GM12878 (cell line): ENCODE results near the gene EVC. TPM values are rescaled to one million over a fixed set of nuclear protein-coding genes. Genes with fewer than 3 reads are reported as not detected.

ENCODE experiments used
- ATAC-seq: fragments of 200-7000 bp; cut with Tn5 transposase; 3 replicates; pipeline ENCODE4 v1.9.1; 2020; ENCODE audit warnings: mild to moderate bottlenecking, moderate library complexity
- BruUV-seq: library from RNA; stranded (reverse); fragments of 400-500 nt; replicated peaks from 2 replicates; lab custom pipeline; 2021; lab: Mats Ljungman, UMichigan
- CTCF ChIA-PET: fragments of 300-600 bp; sonication (Branson Sonifier 250); formaldehyde crosslinking; extraction: SDS; loops from one replicate; lab custom pipeline; 2021; ENCODE audit warnings: inconsistent platforms; lab: Yijun Ruan, JAX
- POLR2A ChIA-PET: fragments of 350-600 bp; formaldehyde crosslinking; extraction: SDS; loops from one replicate; lab custom pipeline; 2021; ENCODE audit warnings: inconsistent platforms; lab: Charles Lee
- RAD21 ChIA-PET: fragments of 300-600 bp; sonication (Branson Sonifier 250); formaldehyde crosslinking; loops from one replicate; lab custom pipeline; 2023; ENCODE audit warnings: antibody characterized with exemption; ENCODE audit not compliant: unreplicated experiment; lab: Charles Lee
- SMC1A ChIA-PET: fragments of 300-600 bp; sonication (Branson Sonifier 250); formaldehyde crosslinking; loops from one replicate; lab custom pipeline; 2023; ENCODE audit not compliant: unreplicated experiment, uncharacterized antibody; lab: Charles Lee
- DNase-seq: peaks from one replicate; pipeline ENCODE4 v3.0.0-alpha.2; 2011; ENCODE audit warnings: low read depth, low spot score
- FAIRE-seq: peaks from 3 replicates; lab custom pipeline; 2011; peaks lifted over from hg19 to GRCh38; lab: Jason Lieb, UNC
- H2AFZ ChIP-seq: 2 replicates; pipeline ENCODE4 v1.6.0; 2011; ENCODE audit warnings: low read depth, low read length, control low read depth; ENCODE audit not compliant: control insufficient read depth
- H3K27ac ChIP-seq: 2 replicates; pipeline ENCODE4 v1.5.1; 2011; ENCODE audit warnings: control low read depth; ENCODE audit not compliant: control insufficient read depth, insufficient read depth
- H3K27me3 ChIP-seq, 2 experiments: replicated peaks in 1 of 2; 2 replicates each; pipeline versions ENCODE4 v1.6.0 to v1.6.1; 2011; ENCODE audit warnings: low read length in 1 of 2; ENCODE audit not compliant: control insufficient read depth in 2 of 2, insufficient read depth in 2 of 2
- H3K36me3 ChIP-seq, 2 experiments: 2 replicates each; pipeline ENCODE4 v1.5.1; 2011; ENCODE audit warnings: low read length in 1 of 2; ENCODE audit not compliant: control insufficient read depth in 2 of 2, insufficient read depth in 2 of 2
- H3K4me1 ChIP-seq: 2 replicates; pipeline ENCODE4 v1.6.1; 2011; ENCODE audit warnings: mild to moderate bottlenecking, low read length, moderate library complexity, mixed read lengths; ENCODE audit not compliant: control insufficient read depth, insufficient read depth
- H3K4me2 ChIP-seq: 2 replicates; pipeline ENCODE4 v1.6.0; 2011; ENCODE audit warnings: control low read depth; ENCODE audit not compliant: control insufficient read depth, insufficient read depth
- H3K4me3 ChIP-seq: fragments of 200-600 bp; sonication (generic); 2 replicates; pipeline ENCODE4 v1.5.1; 2016
- H3K79me2 ChIP-seq: 2 replicates; pipeline ENCODE4 v1.6.0; 2011; ENCODE audit warnings: low read length; ENCODE audit not compliant: control insufficient read depth, insufficient read depth
- H3K9ac ChIP-seq: 2 replicates; pipeline ENCODE4 v1.8.0; 2011; ENCODE audit warnings: low read length, control low read depth, mixed read lengths; ENCODE audit not compliant: control insufficient read depth, insufficient read depth
- H3K9me3 ChIP-seq: replicated peaks from 3 replicates; pipeline ENCODE4 v1.5.1; 2011; ENCODE audit warnings: mild to moderate bottlenecking, low read length; ENCODE audit not compliant: control insufficient read depth, insufficient read depth
- H4K20me1 ChIP-seq: 2 replicates; pipeline ENCODE4 v1.6.0; 2011; ENCODE audit not compliant: control insufficient read depth, insufficient read depth
- BMI1 ChIP-seq: fragments of 450-650 bp; IDR thresholded peaks from 2 replicates; pipeline ENCODE4 v1.6.1; 2016; ENCODE audit warnings: mild to moderate bottlenecking, moderate library complexity, borderline replicate concordance
- FOS ChIP-seq: IDR thresholded peaks from 3 replicates; pipeline ENCODE4 v1.6.1; 2011; ENCODE audit warnings: borderline replicate concordance; ENCODE audit not compliant: insufficient read length; ENCODE audit errors: extremely low read depth
- KDM1A ChIP-seq: fragments of 200-600 bp; sonication (generic); IDR thresholded peaks from 2 replicates; pipeline ENCODE4 v1.6.1; 2016; ENCODE audit warnings: borderline replicate concordance
- MEF2B ChIP-seq: fragments of 450-650 bp; IDR thresholded peaks from 2 replicates; pipeline ENCODE4 v1.6.1; 2018; ENCODE audit warnings: mild to moderate bottlenecking, moderate library complexity; ENCODE audit not compliant: partially characterized antibody, poor library complexity, severe bottlenecking
- MYB ChIP-seq: fragments of 150-350 bp; IDR thresholded peaks from 2 replicates; pipeline ENCODE4 v1.6.1; 2014; ENCODE audit warnings: mild to moderate bottlenecking, low read depth, low read length, borderline replicate concordance
- PAX5 ChIP-seq: IDR thresholded peaks from 2 replicates; pipeline ENCODE4 v1.6.1; 2011; ENCODE audit warnings: low read depth, low read length, borderline replicate concordance
- RB1 ChIP-seq: fragments of 450-650 bp; formaldehyde crosslinking; IDR thresholded peaks from 2 replicates; pipeline ENCODE4 v1.6.1; 2017; ENCODE audit warnings: mild to moderate bottlenecking, borderline replicate concordance
- SMARCA5 ChIP-seq: fragments of 450-650 bp; IDR thresholded peaks from 2 replicates; pipeline ENCODE4 v1.6.1; 2017; ENCODE audit warnings: mild to moderate bottlenecking
- SUPT20H ChIP-seq: IDR thresholded peaks from 2 replicates; pipeline ENCODE4 v1.6.1; 2011; ENCODE audit warnings: low read depth, mild to moderate bottlenecking, low read length, moderate library complexity, borderline replicate concordance; ENCODE audit not compliant: control insufficient read depth
- YY1 ChIP-seq: IDR thresholded peaks from 2 replicates; pipeline ENCODE4 v1.6.1; 2011; ENCODE audit warnings: low read depth, mild to moderate bottlenecking, low read length
- ZNF217 ChIP-seq: fragments of 450-650 bp; IDR thresholded peaks from 2 replicates; pipeline ENCODE4 v1.6.1; 2017; ENCODE audit warnings: antibody characterized with exemption, mild to moderate bottlenecking
- WGBS: methylation state at CpG from one replicate; pipeline ENCODE4 v1.1.6; 2016; ENCODE audit warnings: low lambda C conversion rate; ENCODE audit not compliant: insufficient replicate concordance, insufficient coverage; ENCODE audit errors: missing lambda C conversion rate; 5-methylcytosine and 5-hydroxymethylcytosine counted together
- in situ Hi-C: fragments of 300-500 bp; cut with MboI; formaldehyde crosslinking; loops from 9 replicates; pipeline ENCODE4 v1.14.3; 2018; ENCODE audit warnings: mixed read lengths
- intact Hi-C: fragments of 100-400 bp; cut with micrococcal nuclease; formaldehyde crosslinking; loops from one replicate; pipeline ENCODE4 v1.14.2; 2022; ENCODE audit not compliant: unreplicated experiment
- polyA plus RNA-seq, 11 experiments: library from polyadenylated mRNA; depleted of rRNA in 4 of 11; unstranded in 6 of 11; stranded (reverse) in 5 of 11; fragments of >200 nt; fragmentation: Nextera tagmentation in 4 of 11; fragmentation: Illumina TruSeq in 1 of 11; extraction: Ambion mirVana in 4 of 11; extraction: Trizol in 1 of 11; gene quantifications; 1 replicate in 1 of 11; 2 replicates in 10 of 11; pipeline versions ENCODE4 v1.2.1 to v1.2.3, GENCODE V29; 2011 to 2016; ENCODE audit warnings: inconsistent platforms in 2 of 11, missing spikeins in 2 of 11, low read depth in 1 of 11
- total RNA-seq, 4 experiments: library from RNA; depleted of rRNA in 3 of 4; stranded (reverse); fragments of >200 nt in 3 of 4; fragmentation: Illumina TruSeq in 1 of 4; extraction: Trizol in 1 of 4; gene quantifications; 2 replicates each; pipeline versions ENCODE4 v1.2.1 to v1.2.3, GENCODE V29; 2013 to 2021
- TF ChIP-seq, protein P1 (sequence below): IDR thresholded peaks from 2 replicates; pipeline ENCODE4 v1.6.1; 2011; ENCODE audit warnings: mild to moderate bottlenecking, low read depth, low read length, moderate library complexity; ENCODE audit not compliant: insufficient replicate concordance
- TF ChIP-seq, protein P2 (sequence below): fragments of 450-650 bp; IDR thresholded peaks from 2 replicates; pipeline ENCODE4 v1.6.1; 2017; ENCODE audit warnings: low read depth, mild to moderate bottlenecking, moderate library complexity

The EVC gene
- total and polyA plus RNA-seq, 10 of the 15 experiments (the other 5 are each of a cell fraction or from before 2014, with no cell fraction given): 0.87 to 55.9 (median 15.6) TPM

DNA sequence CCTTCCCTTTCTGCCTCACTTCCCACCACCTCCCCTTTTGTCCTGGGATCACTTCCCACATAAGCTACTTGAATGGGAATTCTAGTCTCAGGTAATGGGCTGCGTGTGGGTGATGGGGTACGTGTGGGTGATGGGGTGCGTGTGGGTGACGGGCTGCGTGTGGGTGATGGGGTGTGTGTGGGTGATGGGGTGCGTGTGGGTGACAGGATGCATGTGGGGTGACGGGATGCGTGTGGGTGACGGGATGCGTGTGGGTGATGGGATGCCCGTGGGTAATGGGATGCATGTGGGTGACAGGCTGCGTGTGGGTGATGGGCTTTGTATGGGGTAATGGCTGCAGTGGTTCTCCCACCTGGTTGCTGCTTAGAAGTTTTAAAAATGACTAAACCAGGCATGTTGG, 46.2 kb upstream of the EVC start:
- ChIA-PET POLR2A (no interaction called here), SMC1A (interaction anchor here (1.3 kb wide), 1 partner anchor 26 kb away, joined by 3 read pairs; no protein-coding TSS in a partner anchor)
- 53% methylated on average over 12 of the region's 12 CpGs for WGBS

More for the DNA sequence above, 46.2 kb upstream of the EVC start:
- no TSS peak for BruUV-seq
- no peaks in the 10 kb centered on the region; the same call in 2 of the 3 replicates for H3K9me3 ChIP-seq
- no peaks in the 10 kb centered on the region for H3K27me3 ChIP-seq
- H3K27ac ChIP-seq: no peak overlapping the region
- H2AFZ ChIP-seq: no peak overlapping the region
- H3K4me1 ChIP-seq: no peaks in the 10 kb centered on the region
- FAIRE-seq: no peak
- H3K9ac ChIP-seq: no peak overlapping the region
- intact Hi-C loops (no loop called here), in situ Hi-C loops (no loop called here)
- no peaks in the 10 kb centered on the region for H3K79me2 ChIP-seq
- TF ChIP-seq RB1 (no peak), SUPT20H (no peak), BMI1 (no peak), YY1 (no peak), MYB (no peak), PAX5 (no peak), MEF2B (no peak), ZNF217 (no peak), SMARCA5 (no peak), FOS (no peak), KDM1A (no peak)
- TF ChIP-seq, protein P1, sequence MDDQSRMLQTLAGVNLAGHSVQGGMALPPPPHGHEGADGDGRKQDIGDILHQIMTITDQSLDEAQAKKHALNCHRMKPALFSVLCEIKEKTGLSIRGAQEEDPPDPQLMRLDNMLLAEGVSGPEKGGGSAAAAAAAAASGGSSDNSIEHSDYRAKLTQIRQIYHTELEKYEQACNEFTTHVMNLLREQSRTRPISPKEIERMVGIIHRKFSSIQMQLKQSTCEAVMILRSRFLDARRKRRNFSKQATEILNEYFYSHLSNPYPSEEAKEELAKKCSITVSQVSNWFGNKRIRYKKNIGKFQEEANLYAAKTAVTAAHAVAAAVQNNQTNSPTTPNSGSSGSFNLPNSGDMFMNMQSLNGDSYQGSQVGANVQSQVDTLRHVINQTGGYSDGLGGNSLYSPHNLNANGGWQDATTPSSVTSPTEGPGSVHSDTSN: no peak
- TF ChIP-seq, protein P2, sequence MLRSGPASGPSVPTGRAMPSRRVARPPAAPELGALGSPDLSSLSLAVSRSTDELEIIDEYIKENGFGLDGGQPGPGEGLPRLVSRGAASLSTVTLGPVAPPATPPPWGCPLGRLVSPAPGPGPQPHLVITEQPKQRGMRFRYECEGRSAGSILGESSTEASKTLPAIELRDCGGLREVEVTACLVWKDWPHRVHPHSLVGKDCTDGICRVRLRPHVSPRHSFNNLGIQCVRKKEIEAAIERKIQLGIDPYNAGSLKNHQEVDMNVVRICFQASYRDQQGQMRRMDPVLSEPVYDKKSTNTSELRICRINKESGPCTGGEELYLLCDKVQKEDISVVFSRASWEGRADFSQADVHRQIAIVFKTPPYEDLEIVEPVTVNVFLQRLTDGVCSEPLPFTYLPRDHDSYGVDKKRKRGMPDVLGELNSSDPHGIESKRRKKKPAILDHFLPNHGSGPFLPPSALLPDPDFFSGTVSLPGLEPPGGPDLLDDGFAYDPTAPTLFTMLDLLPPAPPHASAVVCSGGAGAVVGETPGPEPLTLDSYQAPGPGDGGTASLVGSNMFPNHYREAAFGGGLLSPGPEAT: no peak
- H3K4me2 ChIP-seq: no peak overlapping the region
- ChIA-PET CTCF (interaction anchor here (0.6 to 0.8 kb wide), 2 partner anchors 18 to 135 kb away, joined by 3 read pairs; no protein-coding TSS in a partner anchor), RAD21 (no interaction called here)
- H3K4me3 ChIP-seq: no peak overlapping the region
- ATAC-seq: no peak
- DNase-seq: no peak
- no peaks in the 10 kb centered on the region; a peak in 2 of 4 replicates for H3K36me3 ChIP-seq
- no peaks in the 10 kb centered on the region for H4K20me1 ChIP-seq
